K562 (cell line): ENCODE data around the gene LIF. TPM values are rescaled to one million over a fixed set of nuclear protein-coding genes. Genes with fewer than 3 reads are reported as not detected.

ENCODE experiments used
- BRD9 ChIP-seq: fragments of 450-650 bp; IDR thresholded peaks from 2 replicates; pipeline ENCODE4 v1.6.1; 2018; ENCODE audit warnings: low read depth; ENCODE audit not compliant: partially characterized antibody
- CTBP1 ChIP-seq: fragments of 450-650 bp; IDR thresholded peaks from 2 replicates; pipeline ENCODE4 v1.6.1; 2016; ENCODE audit warnings: borderline replicate concordance
- HDAC8 ChIP-seq: fragments of 450-650 bp; IDR thresholded peaks from 2 replicates; pipeline ENCODE4 v1.6.1; 2016; ENCODE audit warnings: mild to moderate bottlenecking, missing genetic modification characterization, moderate library complexity, missing compliant biosample characterization
- MEIS2 ChIP-seq: fragments of 450-650 bp; IDR thresholded peaks from 2 replicates; pipeline ENCODE4 v1.6.1; 2014; ENCODE audit warnings: mild to moderate bottlenecking; ENCODE audit not compliant: partially characterized antibody
- MYNN ChIP-seq, 2 experiments: sonication (generic); formaldehyde crosslinking in 1 of 2; IDR thresholded peaks; 2 replicates each; pipeline versions ENCODE4 v1.5.0 to v1.6.1; 2016 to 2020; ENCODE audit warnings: antibody characterized with exemption in 1 of 2, missing genetic modification reagents in 1 of 2
- NFIC ChIP-seq: fragments of 450-650 bp; IDR thresholded peaks from 2 replicates; pipeline ENCODE4 v1.6.1; 2017; ENCODE audit warnings: mild to moderate bottlenecking, inconsistent platforms
- PHF21A ChIP-seq: fragments of 450-650 bp; IDR thresholded peaks from 2 replicates; pipeline ENCODE4 v1.6.1; 2017; ENCODE audit warnings: low read depth, borderline replicate concordance
- SRF ChIP-seq, 2 experiments: fragments of 250-450, 450-650 bp in 1 of 2; sonication (Bioruptor Pico) in 1 of 2; sonication (generic) in 1 of 2; formaldehyde crosslinking; IDR thresholded peaks; 2 replicates each; pipeline versions ENCODE4 v1.5.0 to v1.5.1; 2020 to 2022; ENCODE audit warnings: mild to moderate bottlenecking in 1 of 2, missing genetic modification reagents in 1 of 2
- TAF7 ChIP-seq: fragments of 450-650 bp; IDR thresholded peaks from 2 replicates; pipeline ENCODE4 v1.6.1; 2016; ENCODE audit warnings: missing genetic modification characterization, missing compliant biosample characterization
- ZNF197 ChIP-seq: fragments of 200-800 bp; sonication (Bioruptor generic); IDR thresholded peaks from 2 replicates; pipeline ENCODE4 v1.6.1; 2016; ENCODE audit warnings: low read depth, missing genetic modification characterization, missing compliant biosample characterization
- ZNF232 ChIP-seq: sonication (generic); formaldehyde crosslinking; IDR thresholded peaks from 2 replicates; pipeline ENCODE4 v1.8.0; 2022; ENCODE audit warnings: mild to moderate bottlenecking, missing genetic modification reagents
- ZNF311 ChIP-seq: fragments of 250-450 bp; sonication (Bioruptor Pico); IDR thresholded peaks from 2 replicates; pipeline ENCODE4 v1.4.0; 2020; ENCODE audit warnings: mild to moderate bottlenecking, moderate library complexity
- ZNF431 ChIP-seq: sonication (generic); formaldehyde crosslinking; IDR thresholded peaks from 2 replicates; pipeline ENCODE4 v1.8.0; 2022; ENCODE audit warnings: mild to moderate bottlenecking, missing genetic modification reagents
- ZNF79 ChIP-seq: fragments of 250-450 bp; sonication (Bioruptor Pico); IDR thresholded peaks from 2 replicates; pipeline ENCODE4 v1.4.0; 2020; ENCODE audit warnings: low read depth, mild to moderate bottlenecking, moderate library complexity
- polyA plus RNA-seq, 8 experiments: library from polyadenylated mRNA; depleted of rRNA in 4 of 8; stranded (reverse) in 5 of 8; unstranded in 3 of 8; fragments of >200 nt; fragmentation: Nextera tagmentation in 2 of 8; fragmentation: Illumina TruSeq in 1 of 8; extraction: Ambion mirVana in 2 of 8; extraction: Trizol in 1 of 8; gene quantifications; 2 replicates each; pipeline versions ENCODE4 v1.2.1 to v1.2.3, GENCODE V29; 2011 to 2014; ENCODE audit warnings: inconsistent platforms in 1 of 8, missing spikeins in 1 of 8
- total RNA-seq, 7 experiments: library from RNA; depleted of rRNA in 6 of 7; stranded (reverse); fragments of >200 nt in 6 of 7; fragmentation: Illumina TruSeq in 2 of 7; extraction: Trizol in 2 of 7; gene quantifications; 2 replicates each; pipeline versions ENCODE4 v1.2.1 to v1.2.3, GENCODE V29; 2011 to 2021; ENCODE audit warnings: low replicate concordance in 1 of 7
- TF ChIP-seq, protein P1 (sequence below), 3 experiments: fragments of 200-800 bp in 1 of 3; fragments of 250-450 bp in 1 of 3; fragments of 450-650 bp in 1 of 3; sonication (Bioruptor Pico) in 1 of 3; sonication (Bioruptor generic) in 1 of 3; formaldehyde crosslinking in 1 of 3; IDR thresholded peaks; 2 replicates each; pipeline versions ENCODE4 v1.6.1 to v1.8.0; 2016 to 2022; ENCODE audit warnings: mild to moderate bottlenecking in 2 of 3, missing genetic modification characterization in 2 of 3, missing compliant biosample characterization in 1 of 3, moderate library complexity in 1 of 3
- TF ChIP-seq, protein P2 (sequence below), 2 experiments: fragments of 450-650 bp; conservative IDR thresholded peaks; 2 replicates each; pipeline ENCODE4 v1.6.1; 2017; ENCODE audit warnings: mild to moderate bottlenecking in 2 of 2, moderate library complexity in 2 of 2
- TF ChIP-seq, protein P3 (sequence below): fragments of 450-650 bp; IDR thresholded peaks from 2 replicates; pipeline ENCODE4 v1.6.1; 2016; ENCODE audit warnings: antibody characterized with exemption
- TF ChIP-seq, protein P4 (sequence below): fragments of 450-650 bp; formaldehyde crosslinking; IDR thresholded peaks from 2 replicates; pipeline ENCODE4 v1.4.0; 2020; ENCODE audit warnings: mild to moderate bottlenecking, mixed read lengths

LIF gene
- total and polyA plus RNA-seq, 9 of the 15 experiments (the other 6 are each of a cell fraction or from before 2014, with no cell fraction given): 0.05 to 0.39 (median 0.18) TPM; not detected in 3

DNA sequence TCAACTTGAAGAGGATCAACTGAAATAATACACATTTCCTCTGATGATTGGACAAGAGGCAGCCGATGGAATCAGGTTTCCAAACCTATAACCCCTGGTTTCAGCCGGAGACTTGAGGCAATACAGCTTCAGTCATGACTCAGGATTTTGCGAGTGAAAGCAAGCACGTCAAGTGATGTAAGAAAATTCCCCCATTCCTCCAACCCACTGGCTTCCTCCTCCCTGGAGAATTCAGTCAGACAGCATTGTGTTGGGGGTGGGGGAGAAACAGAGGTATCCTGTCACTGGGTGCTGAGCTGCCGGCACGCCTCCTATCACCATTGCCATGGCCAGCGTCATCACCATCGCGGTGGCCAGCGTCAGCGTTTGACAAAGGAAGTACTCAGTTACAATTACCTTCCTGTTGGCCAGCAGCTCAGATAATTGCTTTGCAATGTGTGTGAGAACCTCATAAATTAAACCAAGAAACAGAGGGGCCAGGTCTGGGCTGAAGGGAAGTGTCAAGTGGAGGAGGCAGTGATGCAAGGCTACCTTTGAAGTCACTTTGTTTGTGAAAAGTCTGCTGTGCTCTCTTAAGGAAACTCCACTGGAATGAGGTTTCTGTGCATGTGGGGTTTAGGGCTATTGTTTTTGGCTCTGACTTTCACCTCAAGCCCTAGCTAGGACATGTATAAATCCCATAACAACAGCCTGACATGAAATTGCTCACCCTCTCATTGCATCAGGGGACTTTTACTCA is 50.2 kb downstream of the LIF start (continued):
- peak; percentile 66; the same call in 1 of the 2 replicates for TF ChIP-seq CTBP1
- no peak for TF ChIP-seq NFIC
- no peak for TF ChIP-seq PHF21A
- no peak for TF ChIP-seq TAF7 (tag)
- no peak; a peak in 1 of 4 replicates for TF ChIP-seq SRF (CRISPR knock-in tag; IDR thresholded peaks at IDR 0.05)
- TF ChIP-seq MYNN (IDR thresholded peaks at IDR 0.05): peak; percentile 91
- TF ChIP-seq MYNN (CRISPR knock-in tag; IDR thresholded peaks at IDR 0.05): peak; percentile 55; the same call in 1 of the 2 replicates
- no peak for TF ChIP-seq ZNF197 (CRISPR knock-in tag)
- no peak for TF ChIP-seq ZNF232
- TF ChIP-seq, protein P1, sequence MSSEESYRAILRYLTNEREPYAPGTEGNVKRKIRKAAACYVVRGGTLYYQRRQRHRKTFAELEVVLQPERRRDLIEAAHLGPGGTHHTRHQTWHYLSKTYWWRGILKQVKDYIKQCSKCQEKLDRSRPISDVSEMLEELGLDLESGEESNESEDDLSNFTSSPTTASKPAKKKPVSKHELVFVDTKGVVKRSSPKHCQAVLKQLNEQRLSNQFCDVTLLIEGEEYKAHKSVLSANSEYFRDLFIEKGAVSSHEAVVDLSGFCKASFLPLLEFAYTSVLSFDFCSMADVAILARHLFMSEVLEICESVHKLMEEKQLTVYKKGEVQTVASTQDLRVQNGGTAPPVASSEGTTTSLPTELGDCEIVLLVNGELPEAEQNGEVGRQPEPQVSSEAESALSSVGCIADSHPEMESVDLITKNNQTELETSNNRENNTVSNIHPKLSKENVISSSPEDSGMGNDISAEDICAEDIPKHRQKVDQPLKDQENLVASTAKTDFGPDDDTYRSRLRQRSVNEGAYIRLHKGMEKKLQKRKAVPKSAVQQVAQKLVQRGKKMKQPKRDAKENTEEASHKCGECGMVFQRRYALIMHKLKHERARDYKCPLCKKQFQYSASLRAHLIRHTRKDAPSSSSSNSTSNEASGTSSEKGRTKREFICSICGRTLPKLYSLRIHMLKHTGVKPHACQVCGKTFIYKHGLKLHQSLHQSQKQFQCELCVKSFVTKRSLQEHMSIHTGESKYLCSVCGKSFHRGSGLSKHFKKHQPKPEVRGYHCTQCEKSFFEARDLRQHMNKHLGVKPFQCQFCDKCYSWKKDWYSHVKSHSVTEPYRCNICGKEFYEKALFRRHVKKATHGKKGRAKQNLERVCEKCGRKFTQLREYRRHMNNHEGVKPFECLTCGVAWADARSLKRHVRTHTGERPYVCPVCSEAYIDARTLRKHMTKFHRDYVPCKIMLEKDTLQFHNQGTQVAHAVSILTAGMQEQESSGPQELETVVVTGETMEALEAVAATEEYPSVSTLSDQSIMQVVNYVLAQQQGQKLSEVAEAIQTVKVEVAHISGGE (CRISPR knock-in tag; IDR thresholded peaks at IDR 0.05): no peak
- TF ChIP-seq MEIS2: peak; percentile 86
- TF ChIP-seq, protein P2, sequence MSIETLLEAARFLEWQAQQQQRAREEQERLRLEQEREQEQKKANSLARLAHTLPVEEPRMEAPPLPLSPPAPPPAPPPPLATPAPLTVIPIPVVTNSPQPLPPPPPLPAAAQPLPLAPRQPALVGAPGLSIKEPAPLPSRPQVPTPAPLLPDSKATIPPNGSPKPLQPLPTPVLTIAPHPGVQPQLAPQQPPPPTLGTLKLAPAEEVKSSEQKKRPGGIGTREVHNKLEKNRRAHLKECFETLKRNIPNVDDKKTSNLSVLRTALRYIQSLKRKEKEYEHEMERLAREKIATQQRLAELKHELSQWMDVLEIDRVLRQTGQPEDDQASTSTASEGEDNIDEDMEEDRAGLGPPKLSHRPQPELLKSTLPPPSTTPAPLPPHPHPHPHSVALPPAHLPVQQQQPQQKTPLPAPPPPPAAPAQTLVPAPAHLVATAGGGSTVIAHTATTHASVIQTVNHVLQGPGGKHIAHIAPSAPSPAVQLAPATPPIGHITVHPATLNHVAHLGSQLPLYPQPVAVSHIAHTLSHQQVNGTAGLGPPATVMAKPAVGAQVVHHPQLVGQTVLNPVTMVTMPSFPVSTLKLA (conservative IDR thresholded peaks at IDR 0.05): peak in 1 of 2 experiments; percentile 39; a peak in 1 of 4 replicates
- TF ChIP-seq ZNF431 (CRISPR knock-in tag): no peak
- TF ChIP-seq, protein P3, sequence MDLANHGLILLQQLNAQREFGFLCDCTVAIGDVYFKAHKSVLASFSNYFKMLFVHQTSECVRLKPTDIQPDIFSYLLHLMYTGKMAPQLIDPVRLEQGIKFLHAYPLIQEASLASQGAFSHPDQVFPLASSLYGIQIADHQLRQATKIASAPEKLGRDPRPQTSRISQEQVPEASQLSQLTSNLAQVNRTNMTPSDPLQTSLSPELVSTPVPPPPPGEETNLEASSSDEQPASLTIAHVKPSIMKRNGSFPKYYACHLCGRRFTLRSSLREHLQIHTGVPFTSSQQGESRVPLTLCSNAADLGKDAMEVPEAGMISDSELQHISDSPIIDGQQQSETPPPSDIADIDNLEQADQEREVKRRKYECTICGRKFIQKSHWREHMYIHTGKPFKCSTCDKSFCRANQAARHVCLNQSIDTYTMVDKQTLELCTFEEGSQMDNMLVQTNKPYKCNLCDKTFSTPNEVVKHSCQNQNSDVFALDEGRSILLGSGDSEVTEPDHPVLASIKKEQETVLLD: no peak
- TF ChIP-seq HDAC8 (tag): no peak
- TF ChIP-seq ZNF311: no peak
- TF ChIP-seq BRD9: no peak
- no peak for TF ChIP-seq ZNF79 (CRISPR knock-in tag)
- TF ChIP-seq, protein P4, sequence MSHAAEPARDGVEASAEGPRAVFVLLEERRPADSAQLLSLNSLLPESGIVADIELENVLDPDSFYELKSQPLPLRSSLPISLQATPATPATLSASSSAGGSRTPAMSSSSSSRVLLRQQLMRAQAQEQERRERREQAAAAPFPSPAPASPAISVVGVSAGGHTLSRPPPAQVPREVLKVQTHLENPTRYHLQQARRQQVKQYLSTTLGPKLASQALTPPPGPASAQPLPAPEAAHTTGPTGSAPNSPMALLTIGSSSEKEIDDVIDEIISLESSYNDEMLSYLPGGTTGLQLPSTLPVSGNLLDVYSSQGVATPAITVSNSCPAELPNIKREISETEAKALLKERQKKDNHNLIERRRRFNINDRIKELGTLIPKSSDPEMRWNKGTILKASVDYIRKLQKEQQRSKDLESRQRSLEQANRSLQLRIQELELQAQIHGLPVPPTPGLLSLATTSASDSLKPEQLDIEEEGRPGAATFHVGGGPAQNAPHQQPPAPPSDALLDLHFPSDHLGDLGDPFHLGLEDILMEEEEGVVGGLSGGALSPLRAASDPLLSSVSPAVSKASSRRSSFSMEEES (CRISPR knock-in tag): no peak
